Measurements from ENCODE around the gene C11orf21.

DNA sequence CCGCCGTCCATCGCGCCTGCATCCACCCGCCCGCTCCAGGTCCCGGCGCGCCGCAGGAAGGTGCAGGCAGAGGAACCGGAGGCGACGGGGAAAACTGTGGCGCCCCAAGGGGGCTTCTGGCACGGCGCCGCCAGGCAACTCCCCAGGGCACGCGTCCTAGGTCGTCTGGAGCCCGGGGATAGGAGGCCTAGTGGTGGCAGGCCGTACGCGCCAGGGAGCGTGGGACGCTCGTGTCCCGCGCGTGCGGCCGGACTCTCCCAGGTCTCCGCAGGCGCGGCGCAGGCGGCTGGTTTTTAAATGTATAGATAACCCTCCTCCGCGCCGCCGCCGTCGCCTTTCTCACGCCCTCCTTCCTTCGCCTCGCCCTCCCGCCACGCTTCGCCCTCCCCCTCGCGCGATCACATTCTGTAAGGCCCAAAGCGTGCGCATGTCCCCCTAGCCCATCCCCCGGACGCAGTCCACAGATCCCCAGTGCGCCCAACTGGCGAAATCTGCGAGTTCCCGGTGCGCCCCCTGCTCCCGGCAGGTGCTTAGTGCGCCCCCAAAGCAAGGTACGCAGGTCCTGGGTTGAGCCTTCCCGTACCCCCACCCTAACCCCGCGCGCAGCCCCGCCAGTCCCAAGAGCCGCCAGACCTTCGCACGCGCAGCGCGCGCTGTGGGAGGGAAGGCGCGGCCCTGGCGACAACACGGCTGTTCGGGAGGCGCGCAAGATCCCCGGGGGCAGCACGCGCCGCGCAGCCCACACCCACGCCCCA, 31.2 kb downstream of the C11orf21 start, which contains the start of gene ASCL2:
- TF ChIP-seq GATA2 (IDR thresholded peaks at IDR 0.05; ENCODE audit: low read depth, low read length) = no peak
- TF ChIP-seq GATA3 (IDR thresholded peaks at IDR 0.05; ENCODE audit: low read depth, low read length) = no peak

Data from SH-SY5Y (cell line).